ENCODE data around the gene FIBCD1. TPM values are rescaled to one million over a fixed set of nuclear protein-coding genes. Genes with fewer than 3 reads are reported as not detected.

The FIBCD1 gene
- total and polyA plus RNA-seq, 2 experiments from 2014 or later = 20.2 to 23.7 TPM

DNA sequence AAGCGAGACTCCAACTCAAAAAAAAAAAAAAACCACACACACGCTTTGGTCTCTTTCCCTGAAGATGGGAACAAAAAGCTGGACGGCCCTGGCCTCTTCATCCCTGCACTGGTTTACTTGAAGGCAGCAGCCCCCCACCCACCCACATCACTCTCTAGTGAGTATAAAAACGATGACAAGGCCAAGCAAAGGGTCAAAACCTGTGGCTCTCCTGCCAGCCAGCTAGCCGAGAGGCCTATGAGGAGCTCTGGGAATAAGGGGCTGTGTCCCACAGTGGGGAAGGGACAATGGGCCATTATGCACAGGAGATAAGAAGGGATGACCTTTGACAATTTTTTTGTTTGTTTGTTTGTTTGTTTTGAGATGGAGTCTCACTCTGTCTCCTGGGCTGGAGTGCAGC lies 55.6 kb downstream of the FIBCD1 start:
- 84 to 87% methylated on average over 5 of the region's 5 CpGs for WGBS, 2 experiments (ENCODE audit: low coverage in 1 of 2, low lambda C conversion rate in 2 of 2, missing lambda C conversion rate in 2 of 2)
- Histone ChIP-seq H4K20me1 (ENCODE audit: insufficient read depth) (peaks cover 3% of the 10 kb centered on the region; the same call in 1 of the 2 replicates), H3K36me3 (ENCODE audit: low read depth) (peaks cover 75% of the 10 kb centered on the region)

DNA sequence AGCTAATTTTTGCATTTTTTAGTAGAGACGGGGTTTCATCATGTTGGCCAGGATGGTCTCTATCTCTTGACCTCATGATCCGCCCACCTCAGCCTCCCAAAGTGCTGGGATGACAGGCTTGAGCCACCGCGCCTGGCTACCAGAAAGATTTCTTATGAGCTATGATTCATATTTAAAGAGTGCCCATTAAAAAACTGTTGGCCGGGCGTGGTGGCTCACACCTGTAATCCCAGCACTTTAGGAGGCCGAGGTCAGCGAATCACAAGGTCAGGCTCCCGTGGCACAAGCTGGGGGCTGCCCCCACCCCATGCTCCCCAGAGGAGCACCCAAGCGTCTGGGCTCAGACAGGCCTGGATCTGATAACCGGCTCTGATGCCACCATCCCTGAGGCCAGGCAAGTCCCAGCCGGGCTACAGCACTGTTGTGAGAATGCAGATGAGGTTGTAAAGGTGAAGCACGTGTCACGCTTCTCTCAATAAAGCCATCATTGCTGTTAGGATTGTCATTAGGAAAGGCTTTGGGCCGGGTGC lies 56.3 kb downstream of the FIBCD1 start:
- peaks cover 43% of the 10 kb centered on the region for H3K79me2 ChIP-seq (ENCODE audit: insufficient read depth)

More for the DNA sequence above, 55.6 kb downstream of the FIBCD1 start:
- no peak for TF ChIP-seq EZH2phosphoT487 (IDR thresholded peaks at IDR 0.05; ENCODE audit: insufficient read depth, low read depth)
- TF ChIP-seq EZH2 (IDR thresholded peaks at IDR 0.05; ENCODE audit: insufficient read depth, poor library complexity, severe bottlenecking) = no peak
- Histone ChIP-seq H3K27me3 (replicated peaks; ENCODE audit: insufficient read depth) (no peaks in the 10 kb centered on the region), H3K9me3 (ENCODE audit: low read depth) (no peaks in the 10 kb centered on the region), H2AFZ (no peak overlapping the region), H3K27ac (no peak overlapping the region), H3K4me2 (ENCODE audit: unreplicated experiment) (no peak overlapping the region), H3K4me1 (ENCODE audit: insufficient read depth) (no peaks in the 10 kb centered on the region), H3F3A (ENCODE audit: insufficient read depth) (peaks cover 14% of the 10 kb centered on the region), H3K9ac (no peak overlapping the region), H3K4me3 (no peak overlapping the region), H3K79me2 (ENCODE audit: insufficient read depth) (peaks cover 36% of the 10 kb centered on the region), H3K9me2 (ENCODE audit: insufficient read depth) (no peaks in the 10 kb centered on the region)
- in situ Hi-C loops (cut with MboI) = no loop called here
- no peak for DNase-seq

DNA sequence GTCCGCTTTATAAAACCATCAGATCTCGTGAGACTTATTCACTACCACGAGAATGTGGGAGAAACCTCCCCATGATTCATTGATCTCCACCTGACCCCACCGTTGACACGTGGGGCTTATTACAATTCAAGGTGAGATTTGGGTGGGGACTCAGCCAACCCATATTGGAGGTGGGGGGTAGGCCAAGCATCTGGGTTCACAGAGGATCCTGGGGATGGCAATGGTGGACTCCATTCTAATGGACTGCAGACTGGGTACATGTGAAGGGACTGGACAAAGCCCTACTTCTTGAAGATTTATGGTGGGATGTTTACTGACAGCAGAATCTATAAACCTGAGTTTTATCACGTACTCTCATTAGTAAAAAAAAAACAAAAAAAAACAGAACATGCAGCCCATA lies 57.5 kb downstream of the FIBCD1 start:
- DNase-seq = no peak
- Histone ChIP-seq H2AFZ (no peak overlapping the region), H3K9ac (no peak overlapping the region), H4K20me1 (ENCODE audit: insufficient read depth) (peaks cover 3% of the 10 kb centered on the region; the same call in 1 of the 2 replicates), H3F3A (ENCODE audit: insufficient read depth) (peaks cover 8% of the 10 kb centered on the region), H3K9me3 (ENCODE audit: low read depth) (no peaks in the 10 kb centered on the region), H3K27me3 (replicated peaks; ENCODE audit: insufficient read depth) (no peaks in the 10 kb centered on the region), H3K79me2 (ENCODE audit: insufficient read depth) (peaks cover 42% of the 10 kb centered on the region), H3K36me3 (ENCODE audit: low read depth) (peaks cover 72% of the 10 kb centered on the region), H3K4me3 (no peak overlapping the region), H3K9me2 (ENCODE audit: insufficient read depth) (no peaks in the 10 kb centered on the region), H3K4me1 (ENCODE audit: insufficient read depth) (no peaks in the 10 kb centered on the region), H3K4me2 (ENCODE audit: unreplicated experiment) (no peak overlapping the region), H3K27ac (no peak overlapping the region)
- 92 to 95% methylated on average over 6 of the region's 6 CpGs for WGBS, 2 experiments (ENCODE audit: low coverage in 1 of 2, low lambda C conversion rate in 2 of 2, missing lambda C conversion rate in 2 of 2)
- TF ChIP-seq EZH2phosphoT487 (IDR thresholded peaks at IDR 0.05; ENCODE audit: insufficient read depth, low read depth) (no peak), EZH2 (IDR thresholded peaks at IDR 0.05; ENCODE audit: insufficient read depth, poor library complexity, severe bottlenecking) (no peak)
- in situ Hi-C loops (cut with MboI) = no loop called here

More for the DNA sequence above, 56.3 kb downstream of the FIBCD1 start:
- H3K36me3 ChIP-seq (ENCODE audit: low read depth) = peaks cover 75% of the 10 kb centered on the region
- WGBS, 2 experiments (ENCODE audit: low coverage in 1 of 2, low lambda C conversion rate in 2 of 2, missing lambda C conversion rate in 2 of 2) = 89% methylated on average over 14 to 15 of the region's 15 CpGs
- no peaks in the 10 kb centered on the region for H3K27me3 ChIP-seq (replicated peaks; ENCODE audit: insufficient read depth)
- no peak overlapping the region for H3K27ac ChIP-seq
- H3K4me3 ChIP-seq = no peak overlapping the region
- H3K4me2 ChIP-seq (ENCODE audit: unreplicated experiment) = no peak overlapping the region
- no peaks in the 10 kb centered on the region for H3K4me1 ChIP-seq (ENCODE audit: insufficient read depth)
- H3K9me2 ChIP-seq (ENCODE audit: insufficient read depth) = no peaks in the 10 kb centered on the region
- H3K9ac ChIP-seq = no peak overlapping the region
- no peak for DNase-seq
- peaks cover 3% of the 10 kb centered on the region; the same call in 1 of the 2 replicates for H4K20me1 ChIP-seq (ENCODE audit: insufficient read depth)
- no peak overlapping the region for H2AFZ ChIP-seq
- no peak for TF ChIP-seq EZH2 (IDR thresholded peaks at IDR 0.05; ENCODE audit: insufficient read depth, poor library complexity, severe bottlenecking)
- no peak for TF ChIP-seq EZH2phosphoT487 (IDR thresholded peaks at IDR 0.05; ENCODE audit: insufficient read depth, low read depth)
- peaks cover 14% of the 10 kb centered on the region for H3F3A ChIP-seq (ENCODE audit: insufficient read depth)
- in situ Hi-C loops (cut with MboI) = no loop called here
- no peaks in the 10 kb centered on the region for H3K9me3 ChIP-seq (ENCODE audit: low read depth)

DNA sequence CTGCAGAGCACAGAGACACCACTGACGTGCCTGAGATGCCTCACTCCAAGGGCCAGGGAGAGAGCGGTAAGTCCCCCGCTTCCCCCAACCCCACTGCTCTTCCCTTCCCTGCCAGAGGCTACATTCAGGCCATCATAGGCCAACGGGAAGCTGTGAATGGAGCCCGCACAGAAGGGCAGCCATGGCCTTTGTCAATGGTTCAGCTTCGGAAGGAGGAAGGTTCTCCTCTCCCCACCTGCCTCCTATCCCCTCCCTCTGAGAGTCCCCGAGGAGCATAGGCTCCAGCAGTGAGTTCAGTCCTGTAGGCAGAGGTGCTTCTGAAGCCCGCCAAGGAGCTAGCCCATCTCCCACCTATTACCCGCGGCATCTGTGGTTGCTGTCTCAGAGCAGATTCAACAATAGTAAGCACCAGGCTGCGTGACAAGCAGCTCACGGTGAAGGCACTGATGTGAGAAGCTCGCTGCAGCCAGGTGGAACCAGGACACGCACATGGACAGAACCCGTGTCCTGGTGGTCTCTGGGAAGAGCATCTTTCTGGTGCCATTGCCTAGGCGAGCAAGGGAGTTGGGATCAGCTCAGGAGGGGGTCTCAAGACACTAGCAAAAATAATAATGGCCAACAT lies 58.3 kb downstream of the FIBCD1 start:
- no peak overlapping the region for H2AFZ ChIP-seq
- H3F3A ChIP-seq (ENCODE audit: insufficient read depth) = peaks cover 8% of the 10 kb centered on the region
- in situ Hi-C loops (cut with MboI) = no loop called here
- peaks cover 3% of the 10 kb centered on the region; the same call in 1 of the 2 replicates for H4K20me1 ChIP-seq (ENCODE audit: insufficient read depth)
- no peak for DNase-seq
- H3K4me2 ChIP-seq (ENCODE audit: unreplicated experiment) = no peak overlapping the region
- TF ChIP-seq EZH2phosphoT487 (IDR thresholded peaks at IDR 0.05; ENCODE audit: insufficient read depth, low read depth) = no peak
- no peak for TF ChIP-seq EZH2 (IDR thresholded peaks at IDR 0.05; ENCODE audit: insufficient read depth, poor library complexity, severe bottlenecking)
- H3K27me3 ChIP-seq (replicated peaks; ENCODE audit: insufficient read depth) = no peaks in the 10 kb centered on the region
- H3K4me3 ChIP-seq = no peak overlapping the region
- H3K9me3 ChIP-seq (ENCODE audit: low read depth) = no peaks in the 10 kb centered on the region
- no peak overlapping the region for H3K27ac ChIP-seq
- 94 to 96% methylated on average over 15 to 16 of the region's 16 CpGs for WGBS, 2 experiments (ENCODE audit: low coverage in 1 of 2, low lambda C conversion rate in 2 of 2, missing lambda C conversion rate in 2 of 2)
- H3K36me3 ChIP-seq (ENCODE audit: low read depth) = peaks cover 70% of the 10 kb centered on the region
- H3K4me1 ChIP-seq (ENCODE audit: insufficient read depth) = no peaks in the 10 kb centered on the region
- no peaks in the 10 kb centered on the region for H3K9me2 ChIP-seq (ENCODE audit: insufficient read depth)
- no peak overlapping the region for H3K9ac ChIP-seq
- H3K79me2 ChIP-seq (ENCODE audit: insufficient read depth) = peaks cover 45% of the 10 kb centered on the region
